ENCODE results near the gene IQSEC3.

Gene IQSEC3

DNA sequence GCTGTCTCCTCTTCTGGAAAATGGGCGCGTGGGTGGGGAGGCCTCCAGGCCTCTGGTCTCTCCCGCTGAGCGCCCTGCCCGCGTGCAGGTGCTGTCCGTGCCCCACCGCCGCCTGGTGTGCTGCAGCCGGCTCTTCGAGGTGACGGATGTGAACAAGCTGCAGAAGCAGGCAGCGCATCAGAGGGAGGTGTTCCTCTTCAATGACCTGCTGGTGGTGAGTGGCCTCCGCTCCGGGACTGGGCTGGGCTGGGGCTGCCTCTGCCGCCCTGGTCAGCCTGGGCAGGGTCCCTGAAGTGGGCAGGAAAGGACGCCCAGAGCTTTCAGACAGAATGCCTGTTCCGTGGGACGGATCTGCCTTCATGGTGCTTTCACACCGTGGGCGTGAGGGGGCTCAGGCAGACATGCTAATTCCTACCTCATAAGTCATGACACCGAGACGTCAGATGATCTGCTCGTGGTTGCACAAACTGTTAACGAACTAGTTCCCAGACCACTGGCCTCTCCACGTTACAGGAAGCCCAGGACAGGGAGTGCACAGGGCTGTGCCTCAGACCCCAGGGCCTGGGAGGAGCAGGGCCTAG lies 96.9 kb downstream of the IQSEC3 start:
- no peak for DNase-seq (ENCODE audit: low spot score)

DNA sequence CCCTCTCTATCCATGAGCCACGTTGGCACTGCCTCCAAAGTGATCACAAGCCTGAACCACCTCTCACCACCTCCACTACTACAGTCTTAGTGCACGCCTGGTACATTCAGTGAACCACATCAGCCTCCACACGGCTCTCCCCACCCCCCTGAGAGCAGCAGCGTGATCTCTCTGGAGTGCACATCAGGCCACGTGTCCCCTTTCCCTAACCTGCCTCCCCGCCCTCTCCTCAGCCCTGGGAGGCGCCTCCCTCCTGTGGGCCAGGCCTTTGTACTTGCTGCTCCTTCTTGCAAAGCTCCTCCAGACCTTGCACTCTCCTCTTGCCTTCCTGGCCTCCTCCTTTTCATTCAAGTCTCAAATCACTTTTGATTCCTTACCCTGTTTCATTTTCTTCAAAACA lies 97.6 kb downstream of the IQSEC3 start:
- DNase-seq (ENCODE audit: low spot score): no peak

DNA sequence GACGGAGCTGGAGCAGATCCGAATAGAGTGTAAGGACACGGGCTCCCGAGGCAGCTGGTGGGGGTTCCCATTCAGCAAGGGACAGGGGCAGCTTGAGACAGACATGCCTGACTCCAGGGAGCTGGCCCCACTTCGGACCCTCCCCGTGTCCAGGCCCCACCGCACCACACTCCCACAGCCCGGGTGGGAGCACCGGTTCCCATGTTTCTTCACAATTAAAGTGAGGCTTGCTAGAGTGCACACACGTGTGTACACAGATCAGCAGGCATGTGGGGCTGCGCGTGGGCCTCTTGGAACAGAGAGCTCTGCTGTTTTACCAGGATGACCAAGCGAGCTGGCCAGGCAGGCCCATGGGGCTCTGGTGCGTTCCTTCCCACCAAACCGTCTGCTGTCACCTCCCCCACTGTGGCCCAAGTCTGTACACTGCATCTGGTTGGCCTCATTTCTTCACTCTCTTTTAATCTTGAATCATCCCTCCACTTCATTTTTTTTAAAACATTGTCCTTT lies 99.3 kb downstream of the IQSEC3 start:
- DNase-seq (ENCODE audit: low spot score): no peak

DNA sequence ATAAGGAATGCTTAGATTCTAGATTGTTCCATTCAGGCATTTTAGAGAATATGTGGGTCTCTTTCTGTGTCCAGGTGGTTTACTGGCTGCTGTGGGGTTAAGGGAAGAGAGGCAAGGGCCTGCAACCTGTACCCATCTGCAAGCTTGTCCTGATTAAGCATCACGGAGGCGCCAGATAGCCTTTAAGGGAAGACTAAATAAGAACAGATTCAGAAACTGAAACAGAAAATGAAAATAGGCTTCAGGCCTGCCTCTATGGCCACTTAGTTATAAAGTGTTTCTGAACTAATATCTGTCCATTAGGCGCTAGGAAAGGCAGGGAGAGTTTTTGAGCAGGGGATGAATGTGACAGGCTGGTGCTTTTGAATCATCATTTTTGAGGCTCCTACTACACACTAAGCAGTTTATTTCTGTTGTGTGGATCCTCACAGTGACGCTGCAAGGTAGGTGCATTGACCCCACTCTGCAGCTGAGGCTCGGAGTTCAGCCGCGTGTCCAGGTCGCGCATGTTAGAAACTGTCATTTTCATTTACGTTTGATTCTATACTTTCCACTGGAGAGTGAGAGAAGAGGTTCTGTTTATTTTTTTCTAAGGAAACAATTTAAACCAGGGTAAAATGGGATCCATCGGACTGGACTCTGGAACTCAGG lies 100.0 kb downstream of the IQSEC3 start:
- no peak for DNase-seq (ENCODE audit: low spot score)

DNA sequence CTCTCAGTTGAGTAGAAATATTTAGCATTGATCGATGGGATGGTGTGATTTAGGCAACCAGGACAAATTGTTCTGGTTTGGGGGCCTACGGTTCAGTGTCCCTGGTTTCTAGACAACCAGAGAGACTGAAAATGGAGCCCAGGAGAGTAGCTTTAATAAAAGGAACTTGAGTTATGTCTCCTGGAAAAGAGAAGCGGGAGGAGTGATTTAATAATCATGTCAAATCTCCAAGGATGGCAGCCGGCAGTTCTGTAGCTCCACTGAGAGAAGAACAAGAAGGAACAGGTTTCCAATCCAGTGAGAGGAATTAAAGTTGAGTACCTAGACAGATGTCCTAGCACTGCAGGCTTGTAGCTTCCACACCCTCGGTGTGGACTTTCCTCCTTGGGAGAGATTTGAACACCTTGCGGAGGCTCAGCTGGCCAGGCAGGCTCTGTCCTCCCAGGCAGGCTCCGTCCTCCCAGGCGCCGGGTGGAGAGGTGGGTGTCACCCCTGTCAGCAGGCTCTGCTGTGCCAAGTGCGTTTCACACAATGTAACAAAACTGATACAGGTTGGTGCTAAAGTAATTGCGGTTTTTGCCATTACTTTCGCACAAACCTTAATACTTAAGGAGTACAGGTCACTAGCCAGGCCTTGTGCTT lies 101.5 kb downstream of the IQSEC3 start:
- DNase-seq (ENCODE audit: low spot score): no peak

DNA sequence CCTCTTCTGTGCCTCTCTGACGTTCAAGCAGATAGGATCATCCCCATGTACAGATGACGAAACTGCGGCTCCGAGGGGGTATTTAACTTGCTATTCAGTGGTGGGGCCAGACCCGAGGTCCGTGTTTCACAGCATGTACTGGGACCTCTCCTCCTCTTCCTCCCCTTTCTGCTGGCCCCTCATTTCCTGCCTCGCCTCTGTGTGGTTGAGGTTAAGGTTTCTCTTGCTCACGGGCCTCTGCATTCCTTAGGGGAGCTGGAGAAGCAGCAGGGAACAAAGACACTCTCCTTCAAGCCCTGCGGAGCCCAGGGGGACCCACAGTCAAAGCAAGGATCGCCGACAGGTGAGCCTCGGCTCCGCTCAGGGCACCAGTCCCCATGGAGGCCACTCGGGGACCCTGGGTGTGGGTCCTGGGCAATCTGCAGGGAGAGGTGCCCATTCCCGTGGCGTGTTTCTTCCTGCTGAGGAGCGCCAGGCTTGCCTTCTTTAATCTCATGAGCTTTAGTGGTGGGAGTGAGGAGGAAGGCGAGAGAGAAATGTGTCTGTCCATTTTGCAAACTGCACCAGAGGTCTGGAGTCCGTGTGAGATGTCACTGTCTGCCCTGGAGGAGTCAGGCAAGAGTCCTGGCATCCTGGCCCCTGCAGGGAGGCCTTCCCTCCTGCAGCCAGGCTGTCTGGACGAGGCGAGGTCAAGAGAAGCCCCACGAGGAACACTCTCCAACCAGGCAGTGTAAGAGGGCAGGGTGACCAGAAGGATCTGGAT lies 102.4 kb downstream of the IQSEC3 start:
- no peak for DNase-seq (ENCODE audit: low spot score)

DNA sequence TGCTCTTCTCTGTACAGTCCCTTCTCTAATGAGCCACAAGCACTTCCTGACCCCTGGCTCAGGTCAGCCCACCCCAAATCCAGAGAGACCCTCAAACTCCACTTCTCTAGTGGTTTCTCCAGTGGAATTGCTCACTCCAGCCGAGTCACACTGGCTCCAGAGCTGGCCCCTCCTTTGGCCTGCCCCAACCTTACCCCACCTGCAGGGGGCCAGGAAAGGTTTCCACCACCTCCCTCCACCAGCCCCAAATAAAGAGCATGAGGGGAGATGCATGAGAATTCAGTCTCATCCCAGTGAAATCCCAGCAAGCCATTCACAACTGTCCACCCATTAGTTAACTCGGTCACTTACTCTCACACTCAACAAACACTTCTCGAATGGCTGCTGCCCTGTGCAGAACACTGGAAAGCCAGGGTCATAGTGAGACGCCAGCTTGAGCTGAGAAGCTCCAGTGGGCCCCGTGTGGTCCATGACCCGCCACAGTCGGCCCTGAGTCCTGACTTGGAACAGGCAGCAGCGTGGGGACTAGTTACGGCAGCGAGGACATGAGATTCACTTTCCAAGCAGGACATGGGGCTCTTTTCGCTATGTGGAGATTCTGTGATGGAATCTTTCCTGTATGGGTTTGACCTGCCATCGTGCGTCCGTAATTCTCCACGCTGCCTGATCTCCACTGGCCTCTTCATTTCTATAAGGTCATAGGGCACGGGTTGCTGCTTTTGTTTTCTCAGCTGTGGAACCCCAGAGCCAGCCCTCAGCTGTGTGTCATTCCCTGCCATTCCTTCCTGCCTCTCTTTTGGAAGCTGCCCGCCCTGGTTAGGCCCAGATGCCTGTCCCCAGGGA lies 103.2 kb downstream of the IQSEC3 start:
- DNase-seq (ENCODE audit: low spot score): no peak

DNA sequence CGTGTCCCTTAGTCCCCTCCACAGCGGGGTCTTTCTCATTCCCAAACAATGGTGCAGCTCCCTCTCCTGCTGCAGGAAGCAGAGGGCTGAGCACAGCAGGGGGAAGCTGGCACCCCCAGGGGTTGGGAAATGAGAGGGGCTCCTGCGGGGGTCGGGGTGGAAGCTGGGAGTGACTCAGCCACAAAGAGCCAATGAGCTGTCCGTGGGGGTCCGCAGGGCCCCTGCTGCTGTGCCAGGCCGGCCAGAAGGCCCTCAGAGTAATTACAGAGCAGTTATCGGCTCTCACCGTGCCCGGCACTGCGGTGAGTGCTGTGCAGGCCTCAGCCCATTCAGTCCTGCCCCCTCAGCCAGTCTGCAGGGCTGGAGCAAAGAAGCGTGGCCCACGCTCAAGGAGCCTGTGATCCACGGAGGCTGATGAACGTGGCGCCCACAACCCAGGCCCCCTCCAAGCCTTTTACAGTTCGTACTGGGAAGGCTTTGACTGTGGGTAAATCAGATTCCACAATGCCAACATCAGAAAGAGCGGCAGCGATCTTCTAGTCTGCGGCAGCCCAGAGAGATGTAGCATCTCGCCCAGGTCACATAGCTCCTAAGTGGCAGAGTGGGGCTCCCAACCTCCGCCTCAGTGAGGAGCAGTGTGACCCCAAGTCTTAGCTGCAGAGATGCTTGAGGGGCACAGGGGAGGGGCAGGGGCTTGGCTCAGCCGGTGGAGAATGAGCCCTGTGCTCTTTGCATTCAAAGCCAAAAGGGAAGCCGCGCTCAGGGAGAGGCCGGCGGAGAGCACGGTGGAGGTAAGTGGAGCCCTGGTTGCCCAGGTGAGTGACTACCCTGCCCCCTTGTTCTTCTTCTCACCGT lies 104.0 kb downstream of the IQSEC3 start:
- no peak for DNase-seq (ENCODE audit: low spot score)

DNA sequence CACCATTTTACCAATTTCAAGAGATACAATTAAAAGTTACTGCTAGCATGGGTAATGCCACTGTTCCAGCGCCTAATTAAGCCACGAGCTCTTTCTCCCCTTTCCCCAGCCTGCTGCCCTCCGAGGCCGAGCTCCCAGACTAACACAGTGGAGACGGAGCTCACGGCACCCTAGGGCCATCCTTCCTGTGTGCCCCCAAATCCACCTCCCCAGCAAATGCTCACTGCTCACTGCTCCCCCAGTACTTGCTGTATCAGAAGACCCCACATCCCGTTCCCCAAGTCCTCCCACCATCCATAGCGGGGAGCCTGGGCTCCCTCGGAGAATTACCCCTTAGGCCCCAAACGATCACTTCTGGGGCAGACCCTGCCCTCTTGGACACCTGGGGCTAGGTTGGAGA lies 104.7 kb downstream of the IQSEC3 start:
- DNase-seq (ENCODE audit: low spot score): no peak

DNA sequence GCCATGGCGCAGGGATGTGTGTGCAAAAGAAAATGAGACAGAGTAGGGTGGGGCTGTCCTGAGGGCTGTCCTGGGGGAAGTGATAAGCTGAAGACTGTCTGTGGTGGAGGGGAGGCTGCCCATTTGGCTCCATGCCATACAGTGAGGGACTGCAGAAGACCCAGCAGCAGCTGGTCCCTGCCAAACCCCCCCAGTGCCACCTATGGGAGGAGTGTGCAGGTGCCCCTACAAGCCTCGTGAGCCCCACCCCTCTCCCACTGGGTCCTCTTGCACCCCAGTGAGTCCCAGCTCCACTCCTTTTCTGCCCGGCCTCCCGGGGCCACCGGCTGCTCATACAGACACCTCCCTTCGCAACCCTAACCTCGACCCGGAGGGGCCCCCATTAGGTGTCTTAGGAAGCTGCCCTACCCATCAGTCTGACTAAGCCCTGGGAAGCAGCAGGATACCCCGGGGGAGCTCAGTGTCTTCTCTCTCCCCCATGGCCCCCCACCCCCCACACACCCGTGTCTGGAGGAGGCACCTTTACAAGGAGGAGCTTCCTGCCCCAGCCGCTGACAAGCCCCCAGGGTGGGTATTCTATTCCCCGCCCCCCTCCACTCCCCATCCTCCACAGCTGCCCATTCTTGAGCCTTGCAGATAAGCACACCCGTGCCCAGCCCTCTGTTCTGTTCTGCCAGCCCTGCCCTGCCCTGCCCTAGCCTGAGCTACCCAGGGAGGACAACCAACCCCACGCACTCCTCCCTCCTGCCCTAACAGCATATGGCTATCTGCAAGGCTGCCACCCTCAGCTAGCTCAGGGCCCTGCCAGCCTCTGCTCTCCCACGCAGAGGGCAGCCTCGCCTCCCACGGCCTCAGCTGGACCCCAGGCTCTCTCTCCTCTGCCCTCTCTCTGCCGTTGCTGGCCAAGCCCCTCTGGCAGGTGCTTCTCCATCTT lies 105.4 kb downstream of the IQSEC3 start:
- no peak for DNase-seq (ENCODE audit: low spot score)

DNA sequence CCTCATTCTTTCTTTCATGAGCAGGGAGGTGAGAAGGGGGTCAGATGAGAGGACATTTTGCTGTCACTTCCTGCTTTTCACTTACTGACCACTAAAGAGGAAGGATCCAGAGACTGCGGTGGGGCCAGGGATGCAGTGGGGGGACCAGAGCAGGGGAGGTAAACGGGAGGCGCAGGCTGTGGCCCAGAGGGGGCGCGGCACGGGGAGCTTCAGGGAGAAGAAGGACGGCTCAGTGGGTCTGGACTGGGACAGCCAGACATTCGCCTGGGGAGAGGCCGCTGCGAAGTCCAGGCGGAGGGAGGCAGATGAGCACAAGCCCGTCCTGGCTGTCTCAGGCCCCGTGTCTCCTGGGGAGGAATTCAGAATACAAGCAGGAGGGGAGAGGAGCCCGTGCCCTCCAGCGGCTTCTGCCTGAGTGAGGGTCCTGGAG lies 106.2 kb downstream of the IQSEC3 start:
- no peak for DNase-seq (ENCODE audit: low spot score)

DNA sequence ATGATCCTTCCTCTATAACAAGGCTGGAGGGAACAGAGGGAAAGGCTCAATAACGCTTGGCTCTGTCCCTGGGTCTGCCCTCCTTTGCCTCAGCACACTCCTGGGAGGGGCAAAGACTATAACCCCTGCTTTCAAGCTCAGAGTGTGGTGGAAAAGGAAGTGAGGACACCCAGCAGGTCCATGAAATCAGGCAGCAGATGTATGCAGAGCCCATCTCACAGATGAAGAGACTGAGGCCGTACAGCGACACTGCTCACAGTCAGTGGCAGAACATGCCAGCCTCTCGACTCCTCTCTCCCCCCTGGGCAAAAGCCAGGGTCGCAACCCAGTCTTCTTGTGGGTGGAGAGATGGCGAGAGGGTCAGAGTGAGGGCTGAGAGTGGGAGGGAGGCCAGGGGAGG lies 107.6 kb downstream of the IQSEC3 start:
- no peak for DNase-seq (ENCODE audit: low spot score)

DNA sequence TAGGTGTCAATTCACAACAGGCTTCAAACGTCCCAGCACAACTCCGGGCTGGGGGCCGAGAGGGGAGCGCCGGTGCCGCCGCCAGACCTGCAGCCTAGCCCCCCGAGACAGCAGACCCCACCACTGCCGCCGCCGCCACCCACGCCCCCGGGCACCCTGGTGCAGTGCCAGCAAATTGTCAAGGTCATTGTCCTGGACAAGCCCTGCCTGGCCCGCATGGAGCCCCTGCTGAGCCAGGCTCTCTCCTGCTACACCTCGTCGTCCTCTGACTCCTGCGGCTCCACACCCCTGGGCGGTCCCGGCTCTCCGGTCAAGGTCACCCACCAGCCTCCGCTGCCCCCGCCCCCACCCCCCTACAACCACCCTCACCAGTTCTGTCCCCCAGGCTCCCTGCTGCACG lies 108.0 kb downstream of the IQSEC3 start:
- no peak for DNase-seq (ENCODE audit: low spot score)

DNA sequence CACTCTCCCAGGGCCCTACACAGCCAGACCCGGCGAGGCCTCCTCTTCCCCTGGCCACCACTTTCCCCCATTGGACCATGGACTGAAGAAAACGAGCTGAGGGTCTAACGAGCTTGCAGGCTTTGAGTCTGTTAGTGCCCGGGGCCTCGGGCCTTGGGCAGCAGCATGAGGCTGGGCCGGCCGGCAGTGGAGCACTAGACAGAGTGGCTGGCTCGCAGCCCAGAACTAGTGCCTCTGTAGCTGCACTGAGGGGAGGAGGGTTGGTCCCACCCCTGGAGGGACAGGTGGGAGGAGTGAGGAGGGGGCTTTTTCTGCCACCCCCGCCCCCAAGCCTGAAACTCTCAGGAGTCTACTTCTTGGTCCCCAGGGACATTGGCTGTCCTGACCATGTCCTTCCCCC lies 108.7 kb downstream of the IQSEC3 start:
- DNase-seq (ENCODE audit: low spot score): no peak

DNA sequence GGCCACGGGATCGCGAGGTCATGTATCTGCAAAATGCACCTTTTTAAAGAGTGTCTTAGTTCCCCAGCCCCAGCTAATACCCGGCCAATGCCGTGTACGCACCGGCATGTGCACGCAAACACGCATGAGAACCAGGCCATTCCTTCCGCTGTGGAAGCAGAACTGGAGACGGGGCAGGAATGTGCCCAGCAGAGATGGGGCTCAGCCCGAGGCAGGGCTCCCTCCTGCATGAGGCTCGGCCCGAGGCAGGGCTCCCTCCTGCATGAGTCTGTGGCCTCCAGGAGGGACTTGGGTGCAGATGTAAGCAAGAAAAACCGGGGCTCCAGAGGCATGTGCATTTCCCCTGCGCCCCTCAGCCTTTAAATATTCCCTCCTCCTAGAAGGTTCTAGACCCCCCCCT lies 109.2 kb downstream of the IQSEC3 start:
- DNase-seq (ENCODE audit: low spot score): no peak

DNA sequence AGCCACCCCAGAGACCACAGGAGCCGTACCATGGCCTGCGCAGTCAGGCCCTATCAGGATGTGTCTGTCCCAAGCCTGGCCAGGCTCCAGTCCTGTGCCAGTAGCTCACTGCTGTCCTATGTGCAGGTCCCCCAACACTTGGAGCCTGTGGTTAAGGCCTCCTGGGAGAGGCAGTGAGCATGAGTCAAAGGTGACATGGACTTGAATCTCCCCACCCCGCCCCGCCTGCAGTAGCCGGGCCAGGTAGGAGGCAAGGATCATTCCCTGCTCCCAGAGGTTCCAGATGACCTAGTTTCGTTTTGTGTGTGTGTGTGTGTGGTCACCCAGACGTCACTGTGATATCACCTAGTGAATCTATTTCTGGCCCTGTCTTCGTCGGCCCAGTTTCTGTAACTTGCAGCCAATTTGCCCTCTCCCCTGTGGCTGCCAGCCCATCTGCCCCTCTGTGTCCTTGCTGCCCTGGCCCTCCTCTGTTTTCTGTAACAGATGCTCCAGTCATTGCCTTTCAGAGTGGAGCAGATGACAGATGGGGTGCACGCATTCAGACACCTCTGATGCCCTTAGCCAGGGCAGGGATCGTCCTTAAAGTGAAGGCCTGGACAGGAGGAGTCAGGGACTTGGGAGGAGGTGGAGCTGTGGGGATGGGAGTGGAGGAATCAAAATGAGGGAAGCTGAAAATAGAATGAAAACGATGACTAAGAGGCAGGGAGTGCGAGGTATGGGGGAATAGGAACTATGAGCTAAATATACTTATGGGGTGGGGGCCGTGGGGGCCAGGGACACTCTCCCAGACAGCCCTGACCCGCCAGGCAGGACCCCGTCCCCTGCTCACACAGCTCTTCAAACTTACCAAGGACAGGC lies 110.0 kb downstream of the IQSEC3 start:
- no peak for DNase-seq (ENCODE audit: low spot score)

DNA sequence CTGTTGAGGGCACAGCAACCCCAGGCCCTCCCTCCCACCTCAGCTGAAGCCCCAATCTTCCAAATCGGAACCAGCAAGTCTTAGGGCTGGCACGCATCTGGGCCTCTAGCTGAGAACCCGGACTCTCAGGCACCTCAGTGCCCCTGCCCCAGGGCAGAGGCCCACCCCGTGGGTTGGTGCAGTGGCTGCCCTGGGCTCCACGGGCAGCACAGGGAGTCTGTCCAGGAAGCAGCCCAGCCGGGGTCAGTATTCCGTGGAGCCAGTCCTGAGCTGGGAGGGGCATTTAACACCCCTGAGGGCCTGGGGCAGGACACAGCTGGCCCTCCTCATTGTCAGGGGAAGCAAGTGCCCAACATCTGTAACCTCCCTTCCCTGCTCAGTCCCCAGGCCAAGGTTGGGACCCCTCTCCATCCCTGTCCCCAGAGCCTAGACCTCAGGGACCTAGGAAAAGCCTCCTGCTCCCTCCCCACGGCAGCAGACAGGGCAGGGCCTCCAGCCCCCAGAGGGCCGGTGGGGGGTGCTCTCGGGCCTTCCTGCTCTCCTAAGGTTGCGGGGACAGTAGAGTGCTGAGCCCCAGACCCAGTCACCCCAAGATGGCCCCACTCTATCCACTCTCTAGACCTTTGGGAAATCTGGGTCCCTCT lies 110.9 kb downstream of the IQSEC3 start:
- DNase-seq (ENCODE audit: low spot score): no peak
